Activated CD8-positive, alpha-beta memory T cell treated with anti-CD3 and anti-CD28 coated beads for 1 hour (primary cell): ENCODE data around the gene MLLT1.

Source experiments
- DNase-seq, 2 donors: peaks; one replicate each; pipeline ENCODE4 v3.0.0-alpha.2; 2020; ENCODE audit warnings: low read depth in 1 of 2; ENCODE audit errors: extremely low read depth in 1 of 2

The MLLT1 gene

GRCh38 chr19:6236310-6237291 lies 43.2 kb downstream of the MLLT1 start:
- DNase-seq: no peak

- DNase-seq: no peak
These were observed 44.5 kb downstream of the MLLT1 start for GRCh38 chr19:6235031-6235951.

GRCh38 chr19:6234527-6234926 lies 45.2 kb downstream of the MLLT1 start:
- DNase-seq: no peak

GRCh38 chr19:6233827-6234511 lies 45.8 kb downstream of the MLLT1 start:
- DNase-seq: no peak

GRCh38 chr19:6233056-6233826 lies 46.5 kb downstream of the MLLT1 start:
- no peak for DNase-seq

GRCh38 chr19:6232601-6233055 lies 47.1 kb downstream of the MLLT1 start:
- DNase-seq: no peak

- no peak for DNase-seq
These were observed 48.8 kb downstream of the MLLT1 start for GRCh38 chr19:6230991-6231448.

GRCh38 chr19:6229951-6230712 lies 49.6 kb downstream of the MLLT1 start:
- no peak for DNase-seq

GRCh38 chr19:6229216-6229913 lies 50.4 kb downstream of the MLLT1 start:
- no peak for DNase-seq

GRCh38 chr19:6228551-6229215 lies 51.1 kb downstream of the MLLT1 start:
- no peak for DNase-seq

- no peak for DNase-seq
These were observed 51.8 kb downstream of the MLLT1 start for GRCh38 chr19:6227936-6228325.

- no peak for DNase-seq
These were observed 52.4 kb downstream of the MLLT1 start for GRCh38 chr19:6227156-6227935.

GRCh38 chr19:6226444-6227155 lies 53.2 kb downstream of the MLLT1 start:
- no peak for DNase-seq

GRCh38 chr19:6226012-6226411 lies 53.8 kb downstream of the MLLT1 start:
- DNase-seq: no peak

GRCh38 chr19:6225232-6225865 lies 54.4 kb downstream of the MLLT1 start:
- DNase-seq: no peak

- DNase-seq: no peak
These were observed 55.5 kb downstream of the MLLT1 start for GRCh38 chr19:6224308-6224675.
